Measurements from ENCODE around the gene IPO9. TPM values are rescaled to one million over a fixed set of nuclear protein-coding genes. Genes with fewer than 3 reads are reported as not detected.

The IPO9 gene
- total RNA-seq, 2 donors from 2014 or later = 16.9 to 18.9 TPM

- WGBS = 67% methylated on average over 5 of the region's 5 CpGs
- intact Hi-C loops (cut with DNase I) = no loop called here
- H3K4me1 ChIP-seq (replicated peaks) = no peaks in the 10 kb centered on the region
- no peaks in the 10 kb centered on the region for H3K27me3 ChIP-seq (replicated peaks; ENCODE audit: insufficient read depth)
- no peak overlapping the region for H3K4me3 ChIP-seq
- H3K36me3 ChIP-seq = no peaks in the 10 kb centered on the region
- no peak for DNase-seq (ENCODE audit: low spot score)
- H3K9me3 ChIP-seq = no peaks in the 10 kb centered on the region
- no peak overlapping the region for H3K27ac ChIP-seq
- TF ChIP-seq CTCF (IDR thresholded peaks at IDR 0.05) = no peak
- no peak for TF ChIP-seq POLR2A (IDR thresholded peaks at IDR 0.05)
- TF ChIP-seq POLR2AphosphoS5 (IDR thresholded peaks at IDR 0.05) = no peak
Measured at GRCh38 chr1:201930803-201931202, 101.8 kb downstream of the IPO9 start.

MicroRNAs encoded within 50 kb of the gene (microRNA counts, 767-probe panel; counts per million panel counts)
- microRNA hsa-miR-1231 = 0 to 431 counts per million in 2 donors

Small RNA genes within 50 kb of the gene (microRNA-seq; reads per million reads assigned to microRNA genes)
- gene MIR1231 (0.25 reads per million), gene MIR6739 (not detected)

Small RNA genes within 50 kb of the gene (small RNA-seq; reads per million reads assigned to genes)
- 0 reads per million in 2 donors for gene MIR1231
- 0 reads per million in 2 donors for gene MIR6739

Other genes starting within 250 kb of the IPO9 start
- gene SHISA4, start 59.7 kb downstream of the IPO9 start, total RNA-seq = 10 to 100 TPM; 24.5 to 61.9 TPM
- 100 to 1,000 TPM; 112 to 190 TPM for gene LMOD1, start 117.4 kb downstream of the IPO9 start, total RNA-seq
- 10 to 100 TPM; 22.0 to 29.3 TPM for gene TIMM17A, start 126.3 kb downstream of the IPO9 start, total RNA-seq
- gene RNPEP, start 153.5 kb downstream of the IPO9 start, total RNA-seq = 100 to 1,000 TPM in 1 of 2 donors, 10 to 100 TPM in 1; 70.4 to 104 TPM
- gene ELF3, start 181.4 kb downstream of the IPO9 start, total RNA-seq = 100 to 1,000 TPM in 1 of 2 donors, 10 to 100 TPM in 1; 74.4 to 191 TPM

All from prostate gland (tissue), 2 donors.